Large intestine (tissue), 3 donors: ENCODE results near the gene GSG1L. TPM values are rescaled to one million over a fixed set of nuclear protein-coding genes. Genes with fewer than 3 reads are reported as not detected.

Experiments used
- DNase-seq, 2 donors: peaks; one replicate each; pipeline versions ENCODE4 v3.0.0 to v3.0.0-alpha.2; 2013
- H3K27ac ChIP-seq: one replicate; pipeline ENCODE4 v1.5.1; 2013; ENCODE audit warnings: low read length
- H3K27me3 ChIP-seq: 2 replicates; pipeline ENCODE4 v1.6.1; 2013; ENCODE audit warnings: low read length; ENCODE audit not compliant: control insufficient read depth, insufficient read depth
- H3K36me3 ChIP-seq: 2 replicates; pipeline ENCODE4 v1.6.1; 2013; ENCODE audit warnings: low read length; ENCODE audit not compliant: control insufficient read depth, insufficient read depth
- H3K4me1 ChIP-seq: one replicate; pipeline ENCODE4 v1.6.1; 2013; ENCODE audit warnings: low read length; ENCODE audit not compliant: control insufficient read depth, insufficient read depth
- H3K4me3 ChIP-seq: one replicate; pipeline ENCODE4 v1.5.1; 2013; ENCODE audit warnings: low read length
- H3K9me3 ChIP-seq: one replicate; pipeline ENCODE4 v1.6.1; 2013; ENCODE audit warnings: mild to moderate bottlenecking, low read depth, low read length, moderate library complexity; ENCODE audit not compliant: control insufficient read depth
- WGBS: methylation state at CpG from one replicate; pipeline ENCODE4 v1.1.5; 2013; ENCODE audit warnings: low lambda C conversion rate; ENCODE audit not compliant: insufficient coverage; 5-methylcytosine and 5-hydroxymethylcytosine counted together
- polyA plus RNA-seq: library from polyadenylated mRNA; unstranded; fragments of 120-200 nt; gene quantifications from one replicate; pipeline ENCODE4 v1.2.1, GENCODE V29; 2013

Gene GSG1L
- polyA plus RNA-seq, 1 donor = 1.2 TPM

DNA sequence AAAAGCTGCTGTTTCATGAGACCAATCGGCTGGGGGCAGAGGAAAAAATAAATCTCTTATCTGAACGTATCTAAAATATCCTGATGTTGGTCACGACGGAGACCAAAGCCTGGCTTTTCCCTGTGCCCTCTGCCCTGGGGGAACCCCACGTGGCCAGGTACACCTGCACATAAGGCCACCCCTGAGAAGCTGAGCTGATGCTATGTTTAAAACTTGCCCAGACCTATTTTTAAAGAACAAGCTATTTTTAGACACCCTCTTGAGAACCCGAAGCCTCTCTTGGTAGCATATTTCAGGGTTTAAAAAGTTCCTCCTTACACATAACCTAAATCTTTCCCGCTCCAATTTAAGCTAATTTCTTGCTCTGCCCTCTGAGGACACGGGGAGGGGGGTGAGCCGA, 210.4 kb downstream of the GSG1L start:
- peaks cover 24% of the 10 kb centered on the region for H3K27me3 ChIP-seq
- no peak for DNase-seq
- WGBS = no CpG with 5 or more reads among the region's 9 CpGs
- H3K27ac ChIP-seq = no peak overlapping the region
- H3K4me1 ChIP-seq = no peaks in the 10 kb centered on the region
- no peaks in the 10 kb centered on the region for H3K9me3 ChIP-seq
- no peak overlapping the region for H3K4me3 ChIP-seq
- H3K36me3 ChIP-seq = no peaks in the 10 kb centered on the region

DNA sequence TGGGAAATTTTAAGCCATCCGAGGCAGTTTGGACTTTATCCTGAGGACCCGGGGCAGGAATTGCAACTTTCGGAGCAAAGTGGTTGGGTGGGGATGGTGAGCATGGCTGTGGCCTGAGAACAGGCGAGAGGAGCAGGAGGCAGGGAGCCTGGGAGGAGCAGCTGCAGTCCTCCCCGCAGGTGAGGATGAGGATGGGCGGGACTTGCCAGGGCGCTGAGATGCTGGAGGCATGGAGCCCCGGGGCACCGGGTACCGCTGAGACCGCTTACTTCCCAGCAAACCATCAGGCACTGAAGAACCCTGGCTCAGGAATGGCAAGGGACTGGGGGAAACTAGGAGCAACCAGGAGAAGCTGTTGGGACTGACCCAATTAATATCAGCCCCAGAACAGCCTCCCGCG, 210.8 kb downstream of the GSG1L start:
- H3K36me3 ChIP-seq = no peaks in the 10 kb centered on the region
- WGBS = no CpG with 5 or more reads among the region's 13 CpGs
- no peaks in the 10 kb centered on the region for H3K4me1 ChIP-seq
- no peak overlapping the region for H3K4me3 ChIP-seq
- no peak overlapping the region for H3K27ac ChIP-seq
- H3K9me3 ChIP-seq = no peaks in the 10 kb centered on the region
- no peak for DNase-seq
- peaks cover 24% of the 10 kb centered on the region for H3K27me3 ChIP-seq

DNA sequence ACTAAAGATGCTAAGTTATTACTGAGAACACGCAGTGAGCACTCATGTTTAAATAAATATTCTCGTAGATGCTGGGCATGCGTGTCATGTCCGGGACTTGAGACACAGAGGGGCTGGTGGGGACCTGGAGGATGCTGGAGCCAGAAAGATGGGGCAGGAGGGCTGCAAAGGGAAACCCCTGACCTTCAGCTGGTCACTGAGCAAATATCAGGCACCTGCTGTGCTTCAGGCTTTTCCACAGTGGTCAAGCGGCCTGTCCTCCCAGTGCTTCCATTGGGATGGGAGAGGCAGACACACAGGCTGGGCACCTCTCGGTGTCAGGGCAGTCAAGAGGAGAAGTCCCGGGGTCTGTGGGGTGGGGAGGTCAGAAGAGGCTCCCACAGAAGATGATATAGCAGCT, 211.4 kb downstream of the GSG1L start:
- no CpG with 5 or more reads among the region's 7 CpGs for WGBS
- Histone ChIP-seq H3K27ac (no peak overlapping the region), H3K27me3 (peaks cover 24% of the 10 kb centered on the region), H3K4me1 (no peaks in the 10 kb centered on the region), H3K4me3 (no peak overlapping the region), H3K9me3 (no peaks in the 10 kb centered on the region), H3K36me3 (no peaks in the 10 kb centered on the region)
- no peak for DNase-seq

DNA sequence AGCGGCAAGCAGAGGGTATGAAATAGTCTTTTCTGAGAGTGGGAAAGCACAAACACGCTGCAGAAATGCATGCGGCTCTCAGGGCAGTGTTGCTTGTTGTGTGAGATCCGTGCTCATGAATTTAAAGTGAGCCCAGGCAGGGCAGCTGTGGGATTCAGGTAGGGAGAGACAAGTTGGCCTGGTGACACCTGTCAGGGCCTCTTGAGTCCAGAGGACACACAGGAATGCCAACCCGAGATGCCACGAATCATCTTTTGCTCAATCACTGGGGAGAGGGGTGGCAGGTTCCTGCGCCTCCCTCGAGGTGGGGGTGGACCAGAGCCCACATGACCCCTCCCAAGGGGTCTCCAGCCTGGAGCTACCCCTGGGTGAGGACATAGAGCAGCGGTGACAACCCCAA, 211.9 kb downstream of the GSG1L start:
- DNase-seq = no peak
- peaks cover 24% of the 10 kb centered on the region for H3K27me3 ChIP-seq
- H3K27ac ChIP-seq = no peak overlapping the region
- no CpG with 5 or more reads among the region's 9 CpGs for WGBS
- no peaks in the 10 kb centered on the region for H3K4me1 ChIP-seq
- H3K4me3 ChIP-seq = no peak overlapping the region
- H3K9me3 ChIP-seq = no peaks in the 10 kb centered on the region
- no peaks in the 10 kb centered on the region for H3K36me3 ChIP-seq

DNA sequence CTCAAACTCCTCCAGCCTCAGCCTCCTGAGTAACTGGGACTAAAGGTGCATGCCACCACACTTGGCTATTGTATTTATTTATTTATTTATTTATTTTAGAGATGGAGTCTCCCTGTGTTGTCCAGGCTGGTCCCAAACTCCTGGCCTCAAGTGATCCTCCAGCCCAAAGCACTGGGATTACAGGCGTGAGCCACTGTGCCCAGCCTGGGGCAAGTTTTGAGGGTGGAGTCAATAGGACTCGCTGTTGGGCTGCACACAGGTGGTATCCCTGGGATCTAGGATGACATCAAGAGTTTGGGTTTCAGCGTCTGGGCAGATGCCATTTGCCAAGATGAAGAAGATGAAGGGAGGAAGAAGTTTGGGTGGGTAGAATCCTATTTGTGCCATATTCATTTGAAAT, 213.9 kb downstream of the GSG1L start:
- WGBS = no CpG with 5 or more reads among the region's 3 CpGs
- Histone ChIP-seq H3K9me3 (no peaks in the 10 kb centered on the region), H3K4me3 (no peak overlapping the region), H3K27me3 (peaks cover 24% of the 10 kb centered on the region), H3K27ac (no peak overlapping the region), H3K36me3 (no peaks in the 10 kb centered on the region), H3K4me1 (no peaks in the 10 kb centered on the region)
- DNase-seq = no peak

DNA sequence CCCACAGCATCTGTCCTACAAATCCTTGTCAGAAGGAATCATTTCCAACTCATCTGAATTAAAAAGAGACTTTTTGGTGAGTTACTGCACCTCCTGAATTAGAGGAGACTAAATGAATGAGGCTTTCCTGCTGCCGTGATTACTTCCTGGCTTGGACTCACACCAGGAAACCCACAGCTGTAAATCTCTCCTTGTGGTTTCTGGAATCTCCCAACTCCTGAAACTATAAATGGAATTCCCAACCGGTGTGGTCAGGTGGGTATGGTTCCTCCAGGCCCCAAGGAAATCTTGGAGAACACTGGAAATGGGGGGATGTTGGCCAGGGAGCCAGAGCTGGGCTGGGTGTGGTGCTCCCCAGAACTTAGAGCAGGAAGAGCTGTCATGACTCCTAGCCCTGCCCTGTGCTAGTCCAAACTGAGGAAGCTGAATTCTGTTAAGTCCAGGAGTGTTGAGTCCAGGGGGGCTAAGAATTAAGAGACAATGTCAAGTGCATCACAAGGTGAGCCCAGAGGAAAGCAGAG, 216.4 kb downstream of the GSG1L start:
- Histone ChIP-seq H3K9me3 (no peaks in the 10 kb centered on the region), H3K4me1 (no peaks in the 10 kb centered on the region), H3K4me3 (no peak overlapping the region), H3K36me3 (no peaks in the 10 kb centered on the region), H3K27me3 (peaks cover 16% of the 10 kb centered on the region), H3K27ac (no peak overlapping the region)
- WGBS = no CpG with 5 or more reads among the region's 2 CpGs
- DNase-seq = no peak

DNA sequence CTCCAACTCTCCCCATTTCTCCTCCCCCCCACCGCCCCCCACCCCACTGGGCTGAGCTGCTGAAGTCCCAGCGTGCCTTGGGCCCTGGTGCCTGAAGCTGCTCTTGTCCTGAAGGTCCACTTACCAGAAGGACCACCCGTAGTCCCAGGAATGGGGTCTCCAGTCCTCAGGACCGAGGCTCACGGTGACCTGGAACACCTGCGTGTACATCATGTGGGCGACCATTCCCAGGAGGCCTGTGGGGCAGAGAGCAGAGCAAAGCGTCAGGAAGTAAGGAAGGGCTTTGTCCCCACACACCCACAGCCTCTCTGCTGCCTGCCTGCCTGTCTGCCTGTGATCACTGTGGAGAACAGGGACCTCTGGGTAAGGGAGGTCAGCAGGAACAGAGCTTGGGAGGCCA, 218.7 kb downstream of the GSG1L start:
- no peak for DNase-seq
- no CpG with 5 or more reads among the region's 8 CpGs for WGBS
- Histone ChIP-seq H3K9me3 (no peaks in the 10 kb centered on the region), H3K4me3 (no peak overlapping the region), H3K27ac (no peak overlapping the region), H3K4me1 (no peaks in the 10 kb centered on the region), H3K36me3 (no peaks in the 10 kb centered on the region), H3K27me3 (no peaks in the 10 kb centered on the region)

DNA sequence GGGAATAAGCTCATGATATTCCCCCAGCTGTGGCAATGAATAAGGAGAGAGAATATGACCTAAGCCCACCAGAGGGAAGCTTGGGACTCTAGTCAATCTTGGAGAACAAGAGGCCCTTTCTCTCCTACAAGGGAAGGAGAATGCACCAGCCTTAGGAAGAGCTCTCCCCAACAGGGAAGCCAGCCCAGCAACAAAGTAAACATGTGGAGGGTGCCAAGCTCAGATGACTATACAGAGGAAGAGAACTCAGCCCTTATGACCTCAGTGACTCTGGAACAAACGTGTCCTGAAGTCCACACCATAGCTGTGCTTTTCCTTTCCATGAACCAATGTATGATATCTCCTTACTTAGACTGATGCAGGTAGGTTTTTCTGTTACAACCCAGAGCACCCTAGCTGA, 219.7 kb downstream of the GSG1L start:
- no peaks in the 10 kb centered on the region for H3K4me1 ChIP-seq
- H3K27ac ChIP-seq = no peak overlapping the region
- no peak for DNase-seq
- no peak overlapping the region for H3K4me3 ChIP-seq
- H3K27me3 ChIP-seq = no peaks in the 10 kb centered on the region
- no CpG with 5 or more reads among the region's 1 CpG for WGBS
- H3K9me3 ChIP-seq = no peaks in the 10 kb centered on the region
- H3K36me3 ChIP-seq = no peaks in the 10 kb centered on the region

DNA sequence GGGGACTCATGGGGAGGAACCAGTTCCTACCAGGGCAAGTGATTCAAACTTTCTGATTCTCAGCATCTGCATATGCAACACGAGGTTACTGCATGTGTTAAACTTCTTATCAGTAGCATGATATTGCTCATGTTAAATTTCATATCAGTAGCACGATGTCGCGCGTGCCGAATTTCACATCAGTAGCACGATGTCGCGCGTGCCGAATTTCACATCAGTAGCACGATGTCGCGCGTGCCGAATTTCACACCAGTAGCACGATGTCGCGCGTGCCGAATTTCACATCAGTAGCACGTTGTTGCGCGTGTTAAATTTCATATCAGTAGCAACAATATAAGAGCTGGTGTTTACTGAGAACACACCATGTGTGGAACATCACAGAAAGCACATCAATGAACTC, 221.6 kb downstream of the GSG1L start:
- H3K27me3 ChIP-seq = no peaks in the 10 kb centered on the region
- no peaks in the 10 kb centered on the region for H3K4me1 ChIP-seq
- no peak overlapping the region for H3K27ac ChIP-seq
- H3K4me3 ChIP-seq = no peak overlapping the region
- no peaks in the 10 kb centered on the region for H3K36me3 ChIP-seq
- WGBS = no CpG with 5 or more reads among the region's 24 CpGs
- no peaks in the 10 kb centered on the region for H3K9me3 ChIP-seq
- DNase-seq = no peak

DNA sequence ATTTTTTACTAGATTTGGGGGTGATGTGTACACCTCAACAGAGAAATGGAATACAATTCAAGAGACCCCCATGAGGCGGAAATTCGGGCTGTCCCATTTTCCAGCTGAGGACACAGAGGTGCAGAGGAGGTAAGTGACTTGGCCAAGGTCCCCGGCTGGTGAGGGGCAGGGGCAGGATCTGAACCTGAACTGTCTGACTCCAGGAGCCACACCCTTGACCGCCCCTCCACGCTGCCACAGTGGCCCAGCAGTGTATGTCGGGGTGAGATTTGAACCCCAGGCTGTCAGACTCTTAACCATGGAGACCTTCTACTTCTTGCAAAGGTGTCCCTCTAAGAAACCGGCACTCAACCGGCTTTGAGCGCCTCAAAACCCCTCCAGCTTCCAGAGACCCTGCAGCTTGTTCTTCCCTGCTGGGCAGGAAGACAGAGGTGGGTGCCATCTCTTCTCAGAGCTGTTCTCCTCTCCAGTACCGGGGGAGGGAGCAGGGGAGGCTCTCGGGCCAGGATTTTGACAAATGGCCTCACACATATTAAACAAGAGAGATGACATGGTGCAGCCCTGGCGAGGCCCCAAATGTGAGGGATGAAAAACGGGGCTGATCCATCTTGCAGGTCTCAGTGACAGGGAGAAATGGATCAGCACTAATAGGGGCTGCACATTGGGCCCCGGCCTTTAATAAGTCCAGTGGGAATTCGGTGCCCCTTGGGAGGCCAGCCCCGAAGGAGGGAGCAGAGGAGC, 222.3 kb downstream of the GSG1L start:
- Histone ChIP-seq H3K4me1 (no peaks in the 10 kb centered on the region), H3K36me3 (no peaks in the 10 kb centered on the region), H3K27ac (no peak overlapping the region), H3K27me3 (no peaks in the 10 kb centered on the region), H3K4me3 (no peak overlapping the region), H3K9me3 (no peaks in the 10 kb centered on the region)
- DNase-seq = no peak
- WGBS = no CpG with 5 or more reads among the region's 16 CpGs
